ENCODE data around the gene LPGAT1.
"Not testable (repeated sequence)": the region's sequence is repeated elsewhere in the genome, so short reads cannot be mapped to it uniquely, and the experiment has no call there.

LPGAT1 gene, protein sequence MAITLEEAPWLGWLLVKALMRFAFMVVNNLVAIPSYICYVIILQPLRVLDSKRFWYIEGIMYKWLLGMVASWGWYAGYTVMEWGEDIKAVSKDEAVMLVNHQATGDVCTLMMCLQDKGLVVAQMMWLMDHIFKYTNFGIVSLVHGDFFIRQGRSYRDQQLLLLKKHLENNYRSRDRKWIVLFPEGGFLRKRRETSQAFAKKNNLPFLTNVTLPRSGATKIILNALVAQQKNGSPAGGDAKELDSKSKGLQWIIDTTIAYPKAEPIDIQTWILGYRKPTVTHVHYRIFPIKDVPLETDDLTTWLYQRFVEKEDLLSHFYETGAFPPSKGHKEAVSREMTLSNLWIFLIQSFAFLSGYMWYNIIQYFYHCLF

DNA sequence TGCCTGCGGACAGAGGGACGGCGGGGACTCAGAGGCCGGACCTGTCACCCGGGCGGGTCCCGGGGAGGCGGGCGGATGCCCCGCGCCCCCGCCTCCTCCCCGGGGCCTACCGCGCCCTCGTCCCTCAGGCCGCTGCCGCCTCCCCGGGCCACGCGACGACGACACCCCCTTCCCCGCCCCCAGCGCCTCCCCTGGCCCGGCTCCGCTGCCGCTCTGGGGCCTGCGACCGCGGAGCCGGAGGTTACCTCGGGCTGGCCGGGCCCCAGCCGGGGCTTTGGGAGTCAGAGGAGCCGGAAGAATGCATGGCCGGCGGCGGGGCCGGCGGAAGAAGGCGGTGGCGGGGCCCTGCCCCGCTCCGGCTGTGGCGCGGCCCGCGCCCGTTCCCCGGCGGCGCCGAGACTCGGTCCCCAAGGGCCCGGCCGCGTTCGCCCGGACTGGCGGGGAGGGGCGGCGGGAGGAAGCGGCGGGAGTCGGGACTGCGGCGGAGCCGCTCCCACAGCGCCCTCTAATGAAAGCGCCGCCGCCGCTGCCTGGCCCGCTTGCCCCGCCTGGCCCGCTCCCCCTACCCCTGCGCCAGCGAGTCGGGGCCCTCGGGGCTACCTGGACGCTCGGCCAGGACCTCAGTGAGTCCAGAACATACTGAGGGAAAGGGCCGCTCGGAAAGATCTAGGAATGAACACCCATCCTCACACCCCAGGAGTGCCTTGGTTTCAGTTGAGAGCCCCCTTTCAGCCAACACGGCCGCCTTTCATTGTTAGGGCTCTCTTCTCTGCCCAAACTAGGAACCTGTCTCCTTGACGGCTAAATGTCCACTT is at the start of gene LPGAT1:
TSS of gene LPGAT1 (minus strand) at position 436 of the 815 bp plus-strand sequence. CDS start 1,467 bp downstream, outside the sequence.
- no peak for DNase-seq

DNA sequence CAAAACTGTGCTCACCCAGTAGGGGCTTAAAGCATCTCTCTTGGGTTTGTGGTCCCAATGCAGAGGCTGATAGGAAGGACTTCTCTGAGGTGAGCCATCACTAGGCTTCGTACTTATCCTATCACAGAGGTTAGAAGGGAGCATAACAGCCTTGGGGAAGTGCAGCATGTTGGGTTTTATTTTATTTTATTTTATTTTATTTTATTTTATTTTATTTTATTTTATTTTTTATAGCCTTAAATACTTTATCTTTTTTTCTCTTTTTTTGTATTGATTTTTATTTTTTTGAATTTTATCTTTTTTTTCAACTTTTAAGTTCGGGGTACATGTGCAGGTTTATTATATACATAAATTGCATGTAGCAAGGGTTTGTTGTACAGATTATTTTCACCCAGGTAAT is 48.9 kb upstream of the LPGAT1 start:
- no peak for DNase-seq

DNA sequence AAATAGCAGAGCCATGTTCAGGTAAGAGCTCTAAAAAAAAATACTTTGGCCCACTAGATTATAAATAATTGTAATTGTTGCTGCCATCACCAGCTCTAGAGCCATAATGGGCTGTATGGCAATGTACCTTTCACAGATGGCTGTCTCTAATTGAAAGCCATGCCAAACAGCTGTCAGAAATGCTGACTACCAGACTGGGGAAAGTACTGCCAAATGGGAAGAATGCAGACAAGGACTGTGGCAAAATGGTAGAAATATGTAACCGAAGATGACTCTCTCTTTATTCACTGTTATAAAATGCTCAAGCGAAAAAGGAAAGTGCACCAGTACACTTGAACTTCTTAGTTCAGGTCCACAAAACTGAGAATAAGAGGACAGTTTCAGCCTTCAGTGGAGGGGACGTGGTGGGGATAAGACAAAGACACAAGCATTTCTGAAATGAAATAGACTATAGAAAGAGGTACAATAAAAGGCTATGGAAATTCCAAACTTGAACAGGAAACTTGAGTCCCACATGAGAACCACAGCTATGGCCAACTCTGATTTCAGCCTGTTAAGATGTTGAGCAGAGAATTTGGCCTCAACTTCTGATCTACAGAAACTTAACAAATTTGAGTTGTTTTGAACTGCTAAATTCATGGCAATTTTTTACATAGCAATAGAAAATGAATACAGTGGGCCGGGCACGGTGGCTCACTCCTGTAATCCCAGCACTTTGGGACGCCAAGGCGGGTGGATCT is 46.5 kb upstream of the LPGAT1 start:
- no peak for DNase-seq

DNA sequence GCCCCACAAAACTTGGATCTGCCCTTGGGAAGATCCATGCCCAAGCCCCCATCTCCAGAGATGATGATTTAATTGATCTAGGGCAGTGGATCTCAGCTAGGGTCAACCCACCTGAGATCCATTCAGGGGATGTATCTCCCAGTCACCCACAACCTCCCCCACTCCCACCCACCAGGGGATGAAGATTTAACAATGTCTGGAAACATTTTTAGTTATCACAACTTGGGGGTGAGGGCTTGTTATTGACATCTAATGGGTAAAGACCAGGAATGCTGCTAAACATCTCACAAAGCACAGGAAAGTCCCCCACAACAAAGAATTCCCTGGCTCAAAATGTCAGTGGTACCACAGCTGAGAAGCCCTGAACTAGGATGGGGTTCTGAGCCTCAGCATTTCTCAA is 45.0 kb upstream of the LPGAT1 start:
- no peak for DNase-seq

DNA sequence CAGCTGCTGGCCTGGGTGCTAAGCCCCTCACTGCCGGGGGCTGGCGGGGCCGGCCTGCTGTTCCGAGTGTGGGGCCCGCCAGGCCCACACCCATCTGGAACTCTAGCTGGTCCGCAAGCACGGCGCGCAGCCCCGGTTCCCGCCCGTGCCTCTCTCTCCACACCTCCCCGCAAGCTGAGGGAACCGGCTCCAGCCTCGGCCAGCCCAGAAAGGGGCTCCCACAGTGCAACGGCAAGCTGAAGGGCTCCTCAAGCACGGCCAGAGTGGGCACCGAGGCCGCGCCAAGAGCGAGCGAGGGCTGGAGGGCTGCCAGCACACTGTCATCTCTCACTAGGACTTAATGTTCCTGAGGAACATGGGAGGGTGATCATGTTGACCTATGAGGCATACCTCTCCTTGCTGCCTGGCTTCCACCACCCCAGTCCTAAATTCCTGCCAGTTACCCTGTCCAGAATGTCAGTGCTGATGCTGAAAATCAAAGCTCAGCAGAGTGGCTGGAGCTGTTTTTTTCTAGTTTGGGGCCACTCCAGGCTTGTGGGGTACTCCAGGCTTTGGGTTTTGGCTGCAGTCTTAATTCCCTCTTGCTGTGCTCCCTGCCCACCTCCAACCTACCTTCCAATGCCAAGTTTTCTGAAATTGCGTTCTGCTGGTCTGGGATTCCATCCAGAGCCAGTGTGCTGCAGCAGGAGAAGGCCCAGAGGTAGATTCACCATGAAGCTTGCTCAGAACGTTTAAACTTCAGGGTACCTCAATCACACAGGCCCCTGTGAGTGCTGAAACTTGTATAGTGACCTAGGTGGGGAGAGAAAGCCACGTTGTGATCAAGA is 44.2 kb upstream of the LPGAT1 start:
- DNase-seq = no peak

DNA sequence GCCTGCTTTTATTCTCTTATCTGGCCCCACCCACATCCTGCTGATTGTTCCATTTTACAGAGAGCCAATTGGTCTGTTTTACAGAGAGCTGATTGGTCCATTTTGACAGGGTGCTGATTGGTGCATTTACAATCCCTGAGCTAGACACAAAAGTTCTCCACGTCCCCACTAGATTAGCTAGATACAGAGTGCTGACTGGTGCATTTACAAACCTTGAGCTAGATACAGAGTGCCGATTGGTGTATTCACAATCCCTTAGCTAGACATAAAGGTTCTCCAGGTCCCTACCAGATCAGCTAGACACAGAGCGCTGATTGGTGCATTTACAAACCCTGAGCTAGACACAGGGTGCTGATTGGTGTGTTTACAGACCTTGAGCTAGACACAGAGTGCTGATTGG is 43.2 kb upstream of the LPGAT1 start:
- DNase-seq = not testable (repeated sequence)

DNA sequence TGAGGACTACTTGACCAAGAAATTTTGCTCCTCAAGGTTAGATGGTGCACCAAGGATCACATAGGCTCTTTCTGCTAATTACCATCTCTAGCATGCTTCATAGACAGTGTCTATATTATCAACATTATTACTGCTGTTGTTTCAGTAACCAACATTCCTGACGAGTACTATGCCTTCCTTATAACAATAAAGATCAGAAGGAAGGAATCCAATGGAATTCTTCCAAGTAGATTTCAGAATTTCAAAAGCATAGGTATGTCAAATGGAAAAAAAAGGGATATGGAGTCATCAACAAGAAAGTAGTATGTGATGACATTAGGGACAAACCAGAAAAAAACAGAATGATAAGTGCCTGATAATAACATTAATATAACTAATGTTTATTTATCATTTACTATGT is 39.6 kb upstream of the LPGAT1 start:
- DNase-seq = no peak

DNA sequence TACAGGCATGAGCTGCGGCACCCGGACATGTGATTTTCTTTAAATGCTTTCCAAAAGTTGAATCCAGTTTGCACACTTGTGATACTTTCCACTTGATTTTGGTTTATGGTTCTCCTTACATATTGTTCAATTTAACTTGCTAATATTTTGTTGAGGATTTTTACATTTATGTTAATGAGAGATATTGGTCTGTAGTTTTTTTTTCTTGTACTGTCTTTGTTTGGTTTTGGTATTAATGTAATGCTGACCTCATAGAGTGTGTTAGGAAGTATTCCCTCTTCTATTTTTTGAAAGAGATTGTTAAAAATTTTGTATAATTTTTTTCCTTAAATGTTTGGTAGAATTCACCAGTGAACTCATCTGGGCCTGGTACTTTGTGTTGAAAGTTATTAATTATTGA is 34.6 kb upstream of the LPGAT1 start:
- no peak for DNase-seq

DNA sequence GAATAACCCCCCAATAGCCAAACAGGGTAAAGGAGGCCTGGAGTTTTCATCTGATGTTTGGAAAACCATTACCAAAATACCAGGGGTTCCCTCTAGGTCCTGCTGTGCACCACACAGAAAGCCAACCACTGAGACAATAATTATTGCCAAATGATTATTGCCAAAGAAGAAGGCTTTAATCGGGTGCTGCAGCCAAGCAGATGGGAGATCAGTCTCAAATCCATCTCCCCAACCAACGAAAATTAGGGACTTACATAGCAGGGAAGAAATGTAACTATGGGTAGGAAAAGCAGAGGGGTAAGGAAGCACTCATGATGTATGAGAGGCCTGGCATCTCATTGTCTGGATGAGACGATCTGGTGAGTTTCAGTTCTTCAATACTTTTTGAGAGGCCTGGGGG is 28.8 kb upstream of the LPGAT1 start:
- DNase-seq = no peak

DNA sequence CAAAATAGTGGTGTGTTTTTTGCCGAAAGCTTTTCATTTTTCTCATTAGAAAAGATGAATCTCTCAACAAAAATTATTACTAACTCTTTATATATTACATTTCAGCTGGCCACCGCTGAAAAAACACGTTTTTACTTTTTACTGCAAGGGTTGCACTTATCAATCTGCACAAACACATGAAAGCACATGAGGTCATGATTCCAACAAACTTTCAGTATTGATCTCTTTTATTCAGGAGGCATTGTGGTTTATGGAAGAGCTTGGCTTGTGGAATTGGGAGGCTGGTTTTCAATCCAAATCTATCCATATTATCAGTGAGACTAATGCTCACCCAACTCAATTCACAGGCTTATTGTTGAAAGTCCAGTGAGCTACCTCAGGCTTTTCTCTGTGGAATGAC is 20.6 kb upstream of the LPGAT1 start:
- no peak for DNase-seq

DNA sequence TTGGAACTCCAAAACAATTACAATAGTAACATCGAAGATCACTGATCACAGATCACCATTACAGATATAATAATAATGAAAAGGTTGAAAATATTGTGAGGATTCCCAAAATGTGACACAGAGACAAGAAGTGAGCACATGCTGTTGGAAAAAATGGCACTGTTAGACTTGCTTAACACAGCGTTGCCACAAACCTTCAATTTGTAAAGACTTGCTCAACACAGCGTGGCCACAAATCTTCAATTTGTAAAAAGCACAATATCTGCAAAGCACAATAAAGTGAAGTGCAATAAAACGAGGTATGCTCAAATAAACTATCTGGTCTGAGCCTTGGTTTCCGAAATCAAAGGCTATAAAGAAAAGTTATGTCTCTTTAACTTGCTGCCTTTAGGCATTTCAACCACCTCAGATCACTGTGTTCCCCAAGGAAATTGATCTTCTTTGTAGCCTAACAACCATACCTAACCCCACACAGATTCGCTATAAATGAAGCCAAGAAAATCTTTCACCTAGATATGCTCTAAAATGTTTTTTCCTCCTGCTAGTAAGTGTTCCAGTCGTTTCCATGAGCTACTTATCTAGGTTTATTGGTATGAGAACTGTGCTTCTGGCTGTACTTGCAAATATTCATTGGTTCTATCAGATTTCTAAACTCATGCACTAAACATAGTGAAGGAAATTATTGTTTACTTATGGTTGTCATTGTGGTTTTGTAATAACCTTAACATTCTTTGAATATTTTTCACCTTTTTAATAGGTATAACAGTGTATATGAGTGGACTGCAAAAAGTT is 13.1 kb upstream of the LPGAT1 start:
- no peak for DNase-seq

DNA sequence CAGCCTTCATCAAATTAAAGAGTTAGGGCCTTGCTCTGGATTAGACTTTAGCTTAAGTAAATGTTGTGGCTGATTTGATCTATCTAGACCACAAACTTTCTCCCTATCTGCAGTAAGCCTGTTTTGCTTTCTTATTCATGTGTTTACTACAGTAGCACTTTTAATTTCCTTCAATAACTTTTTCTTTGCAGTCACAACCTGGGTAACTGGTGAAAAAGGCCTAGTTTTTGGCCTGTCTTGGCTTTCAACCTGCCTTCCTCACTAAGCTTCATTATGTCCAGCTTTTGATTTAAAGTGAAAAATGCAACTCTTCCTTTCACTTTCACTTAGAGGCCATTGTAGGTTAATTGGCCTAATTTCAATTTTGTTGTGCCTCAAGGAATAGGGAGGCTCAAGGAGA is 12.5 kb upstream of the LPGAT1 start:
- DNase-seq = no peak

DNA sequence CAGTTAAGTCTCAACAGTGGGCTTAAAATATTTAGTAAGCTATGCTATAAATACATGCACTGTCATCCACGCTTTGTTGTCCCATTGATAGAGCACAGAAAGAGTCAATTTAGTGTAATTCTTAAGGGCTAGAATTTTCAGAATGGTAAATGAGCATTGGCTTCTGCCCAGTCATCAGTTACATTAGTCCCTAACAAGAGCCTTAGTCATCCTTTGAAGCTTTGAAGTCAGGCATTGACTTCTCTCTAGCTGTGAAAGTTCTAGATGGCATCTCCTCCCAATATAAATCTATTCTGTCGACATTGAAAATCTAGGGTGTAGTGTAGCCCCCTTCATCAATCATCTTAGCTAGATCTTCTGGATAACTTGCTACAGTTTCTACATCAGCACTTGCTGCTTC is 12.0 kb upstream of the LPGAT1 start:
- DNase-seq = no peak

DNA sequence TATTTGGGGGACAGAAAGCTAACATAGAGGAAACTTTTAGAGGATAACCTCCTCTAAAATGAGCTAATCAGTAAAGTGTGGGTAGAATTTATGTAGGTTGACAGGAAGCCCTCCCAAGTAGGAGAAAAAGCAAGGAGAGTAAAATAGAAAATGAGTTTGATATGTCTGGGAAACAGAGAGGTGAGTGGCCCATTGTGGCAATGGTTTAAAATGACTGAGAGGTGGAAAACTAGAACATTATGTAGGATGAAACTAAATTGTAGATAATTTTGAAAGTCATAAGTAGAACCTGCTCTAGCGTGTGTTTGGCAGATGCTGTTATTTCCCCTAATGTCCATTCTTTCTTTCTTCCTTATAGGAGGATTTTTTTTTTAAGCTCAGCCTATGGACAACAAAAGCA is 8.5 kb upstream of the LPGAT1 start:
- no peak for DNase-seq

DNA sequence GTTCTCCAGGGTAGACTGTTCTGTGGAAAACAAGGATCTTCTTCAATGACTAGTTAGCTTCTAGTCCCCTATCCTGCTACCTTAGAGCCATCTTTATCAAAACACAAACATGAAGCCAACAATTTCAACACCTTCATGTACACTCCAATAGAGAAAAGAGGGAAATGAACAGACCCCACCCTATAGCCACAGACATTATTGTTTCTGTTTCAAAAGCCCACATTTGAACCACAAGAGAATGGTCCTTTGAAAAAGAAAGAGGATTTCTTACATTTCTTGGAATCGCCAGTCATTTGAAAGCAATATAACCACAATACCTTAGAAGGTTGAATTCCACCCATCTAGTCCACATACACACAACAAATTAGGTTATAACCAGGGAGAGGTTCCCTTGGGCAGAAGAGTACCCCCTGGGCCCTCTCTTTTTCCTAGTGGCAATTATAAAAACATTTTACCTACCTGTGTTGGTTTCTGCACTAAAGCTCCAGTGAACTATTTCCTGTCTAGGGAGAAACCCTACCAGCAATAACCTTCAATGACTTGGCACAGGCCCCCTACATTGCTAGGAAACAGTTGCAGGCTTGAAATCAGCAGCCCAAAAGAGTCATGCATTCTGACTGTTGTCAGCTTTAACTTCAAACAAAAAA is 2.7 kb upstream of the LPGAT1 start:
- no peak for DNase-seq

DNA sequence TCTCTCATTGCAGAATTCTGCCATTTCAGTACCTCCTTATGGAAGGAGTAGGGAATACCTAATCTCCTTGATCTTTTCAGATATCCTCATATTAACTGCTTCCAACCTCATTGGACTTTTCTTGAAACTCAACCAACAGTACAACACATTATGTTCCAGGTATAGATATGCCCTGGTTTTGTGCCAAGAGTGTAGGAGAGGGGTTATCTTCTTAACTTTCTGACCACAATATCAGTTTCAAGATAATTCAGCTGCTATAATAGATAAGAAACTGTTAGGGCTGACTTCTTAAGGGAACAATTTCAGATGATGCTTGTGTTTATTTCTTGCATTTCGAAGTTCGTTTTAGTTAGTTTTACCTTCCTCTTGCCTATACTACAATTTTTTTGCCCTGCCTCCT is 2.1 kb upstream of the LPGAT1 start:
- no peak for DNase-seq

DNA sequence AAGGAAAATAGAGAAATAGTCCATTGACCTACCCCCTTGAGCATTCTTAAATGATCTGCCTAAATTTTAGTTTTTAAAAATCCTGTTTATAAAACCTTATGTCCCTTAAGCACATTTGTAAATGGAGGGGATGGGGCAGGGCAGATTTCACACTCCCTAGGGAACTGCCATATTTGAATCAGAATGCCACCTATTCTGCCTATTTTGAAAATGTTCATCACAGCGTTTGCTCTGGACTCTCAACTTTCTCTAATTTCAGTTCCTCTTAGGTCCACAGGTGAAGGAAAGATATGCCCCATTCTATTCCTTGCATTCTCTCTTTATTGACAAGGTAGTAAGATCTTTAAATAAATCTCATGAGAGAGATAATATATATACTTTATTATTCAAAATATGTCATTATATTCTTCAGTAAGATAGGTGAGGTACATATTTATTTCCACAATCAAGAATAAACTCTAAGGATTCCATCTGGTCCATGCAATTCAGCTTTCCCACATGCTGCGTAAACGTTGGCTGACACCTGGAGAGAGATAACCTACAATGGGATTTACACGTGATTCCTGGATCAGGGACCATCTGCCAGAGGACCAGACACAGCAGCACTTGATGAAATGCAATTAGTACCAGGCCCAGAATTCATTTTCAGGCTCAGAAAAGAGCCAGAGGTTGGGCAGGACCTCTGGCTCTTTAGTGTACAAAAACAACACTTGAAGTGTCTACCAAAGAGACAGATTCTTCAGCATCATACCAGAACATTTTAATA is 1.2 kb upstream of the LPGAT1 start:
- no peak for DNase-seq

DNA sequence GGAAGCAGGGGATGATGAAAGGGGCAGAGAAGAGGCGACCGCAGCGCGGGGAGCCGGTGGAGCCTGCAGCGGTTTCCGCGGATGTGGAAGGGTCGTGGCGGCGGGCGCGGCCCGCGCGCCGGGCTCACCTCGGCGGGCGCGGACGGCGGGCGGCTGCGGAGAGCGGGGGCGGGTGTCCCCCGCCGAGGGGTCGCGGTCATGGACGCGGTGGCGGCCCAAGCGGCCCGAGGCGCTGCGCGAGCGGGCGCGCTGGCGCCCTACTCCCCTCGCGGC is 572 bp downstream of the LPGAT1 start:
- no peak for DNase-seq

DNA sequence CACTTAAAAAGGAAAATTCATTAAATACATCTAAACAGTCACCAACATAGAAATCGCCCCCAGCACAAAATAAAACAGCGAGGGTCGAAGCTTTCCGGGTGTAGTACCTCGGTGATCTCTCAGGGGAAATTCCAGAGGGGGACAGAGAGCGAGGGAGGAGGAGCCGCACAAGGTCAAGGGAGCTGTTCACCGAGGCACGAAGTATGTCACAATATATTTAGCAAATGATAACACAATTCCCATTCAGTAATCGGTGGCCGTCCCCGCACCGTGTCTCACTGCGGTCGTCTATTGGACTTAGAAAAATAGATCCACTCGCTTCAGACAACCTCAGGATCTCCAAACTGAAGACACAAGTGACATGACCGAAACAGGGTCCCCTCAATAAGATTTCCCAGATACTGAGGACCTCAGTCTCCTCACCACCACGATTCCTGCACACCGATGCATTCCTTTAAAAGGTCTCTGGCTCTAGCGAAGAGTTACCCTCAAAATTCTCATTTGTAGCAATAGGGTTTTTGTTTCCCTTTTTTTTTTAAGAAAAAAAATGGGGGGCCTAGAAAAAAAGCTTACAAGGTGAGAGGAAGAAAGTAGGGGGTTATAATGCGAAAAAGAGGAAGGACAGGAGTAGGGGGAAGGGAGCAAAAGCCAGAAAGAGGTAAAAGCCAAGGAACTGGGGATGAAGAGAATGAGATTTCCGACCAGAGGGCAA is 1.1 kb downstream of the LPGAT1 start:
- DNase-seq = no peak
